Spleen (tissue), 11 donors: ENCODE results near the gene CACNA1H. TPM values are rescaled to one million over a fixed set of nuclear protein-coding genes. Genes with fewer than 3 reads are reported as not detected.

Experiments
- DNase-seq: peaks from one replicate; pipeline ENCODE4 v3.0.0-alpha.2; 2020
- H3K27ac ChIP-seq, 8 donors: fragments of 200-600 bp; sonication (generic) in 7 of 8; 1 replicate in 4 of 8; 2 replicates in 4 of 8; pipeline versions ENCODE4 v1.5.0 to v1.8.0; 2016 to 2021; ENCODE audit warnings: inconsistent platforms in 4 of 8, mild to moderate bottlenecking in 4 of 8, moderate library complexity in 1 of 8
- H3K27me3 ChIP-seq, 7 donors: fragments of 200-600 bp; sonication (generic) in 6 of 7; replicated peaks in 1 of 7; 1 replicate in 4 of 7; 2 replicates in 3 of 7; pipeline versions ENCODE4 v1.5.0 to v1.8.0; 2016 to 2021; ENCODE audit warnings: inconsistent platforms in 3 of 7, mild to moderate bottlenecking in 1 of 7
- H3K36me3 ChIP-seq, 6 donors: fragments of 200-600 bp; sonication (generic) in 5 of 6; 1 replicate in 4 of 6; 2 replicates in 2 of 6; pipeline versions ENCODE4 v1.5.0 to v1.8.0; 2016 to 2021; ENCODE audit warnings: inconsistent platforms in 2 of 6
- H3K4me1 ChIP-seq, 6 donors: fragments of 200-600 bp; sonication (generic) in 5 of 6; 1 replicate in 3 of 6; 2 replicates in 3 of 6; pipeline versions ENCODE4 v1.5.0 to v1.8.0; 2016 to 2021; ENCODE audit warnings: inconsistent platforms in 3 of 6
- H3K4me3 ChIP-seq, 8 donors: fragments of 200-600 bp; sonication (generic) in 7 of 8; 1 replicate in 4 of 8; 2 replicates in 4 of 8; pipeline versions ENCODE4 v1.5.0 to v1.8.0; 2016 to 2021; ENCODE audit warnings: inconsistent platforms in 4 of 8, mild to moderate bottlenecking in 4 of 8, moderate library complexity in 2 of 8
- H3K9me3 ChIP-seq, 8 donors: fragments of 200-600 bp; sonication (generic) in 7 of 8; 1 replicate in 4 of 8; 2 replicates in 4 of 8; pipeline versions ENCODE4 v1.5.0 to v1.8.0; 2016 to 2021; ENCODE audit warnings: inconsistent platforms in 4 of 8
- CTCF ChIP-seq, 11 experiments: fragments of 200-600 bp in 7 of 11; fragments of 450-650 bp in 4 of 11; sonication (generic) in 4 of 11; IDR thresholded peaks in 8 of 11; conservative IDR thresholded peaks in 3 of 11; 1 replicate in 7 of 11; 2 replicates in 4 of 11; pipeline versions ENCODE4 v1.4.0 to v1.8.0; 2016 to 2021; ENCODE audit warnings: antibody characterized with exemption in 11 of 11, inconsistent platforms in 4 of 11, mild to moderate bottlenecking in 1 of 11
- POLR2A ChIP-seq, 3 donors: fragments of 450-650 bp; IDR thresholded peaks; one replicate each; pipeline ENCODE4 v1.5.1; 2017; ENCODE audit warnings: antibody characterized with exemption in 3 of 3, mild to moderate bottlenecking in 1 of 3
- POLR2AphosphoS5 ChIP-seq, 3 donors: sonication (generic); formaldehyde crosslinking; IDR thresholded peaks; one replicate each; pipeline ENCODE4 v1.5.1; 2017; ENCODE audit warnings: antibody characterized with exemption in 3 of 3
- WGBS, 5 donors: extraction: QIAGEN DNeasy Blood & Tissue Kit in 3 of 5; methylation state at CpG; one replicate each; pipeline versions ENCODE4 v1.1.5 to v1.1.7; 2013 to 2018; 5-methylcytosine and 5-hydroxymethylcytosine counted together
- intact Hi-C: fragments of 100-400 bp; cut with DNase I; formaldehyde crosslinking; loops from one replicate; pipeline ENCODE4 v1.15.0; 2023; ENCODE audit warnings: low total_unique reads
- polyA plus RNA-seq, 3 donors: library from polyadenylated mRNA; stranded (reverse); fragments of 200-250 nt; gene quantifications; one replicate each; pipeline ENCODE4 v1.2.1, GENCODE V29; 2013
- total RNA-seq, 7 donors: library from RNA; depleted of rRNA in 3 of 7; stranded (reverse); fragments of >200 nt in 3 of 7; fragmentation: NEBNext Ultra II Directional in 4 of 7; extraction: Animal tissue kit (Norgen Biotek cat#: 25700) in 4 of 7; gene quantifications; one replicate each; pipeline versions ENCODE4 v1.1.0 to v1.2.1, GENCODE V29; 2016 to 2021
- donor health status: healthy with polysubstance abuse.
- donor health status: DM: no; HTN: no; CAD: no; lungs with moderate emphysema.
- donor health status: DM: no; HTN: no; CAD: no.
- donor health status: Bipolar disorder and iron deficiency.
- donor health status: healthy.
- donor health status: DM: no; HTN: no; CAD: no.
- donor health status: DM: yes; HTN: yes; CAD: no.

The CACNA1H gene
- total and polyA plus RNA-seq, 10 donors = 0.33 to 2.1 (median 0.70) TPM

- H3K9me3 ChIP-seq = no peaks in the 10 kb centered on the region
- DNase-seq = no peak
- no peak overlapping the region for H3K27ac ChIP-seq
- intact Hi-C loops = no loop called here
- H3K4me3 ChIP-seq = no peak overlapping the region
- peaks cover 0 to 84% (median 18%) of the 10 kb centered on the region in 7 donors for H3K27me3 ChIP-seq
- H3K4me1 ChIP-seq = no peaks in the 10 kb centered on the region
- 86 to 94% (median 91%) methylated on average over 18 to 48 of the region's 48 CpGs for WGBS, 5 donors
- H3K36me3 ChIP-seq = no peaks in the 10 kb centered on the region
- TF ChIP-seq CTCF (IDR thresholded peaks at IDR 0.05 in 8 of 11, conservative IDR thresholded peaks at IDR 0.05 in 3 of 11) (no peak), POLR2AphosphoS5 (IDR thresholded peaks at IDR 0.05) (no peak), POLR2A (IDR thresholded peaks at IDR 0.05) (no peak)
Observed at GRCh38 chr16:1129106-1129960, 23.6 kb upstream of the CACNA1H start.

GRCh38 chr16:1130382-1130781, 22.5 kb upstream of the CACNA1H start:
- no peak for DNase-seq
- Histone ChIP-seq H3K9me3 (no peaks in the 10 kb centered on the region), H3K27ac (no peak overlapping the region), H3K27me3 (peaks cover 0 to 84% (median 9%) of the 10 kb centered on the region in 7 donors), H3K4me1 (no peaks in the 10 kb centered on the region), H3K4me3 (no peak overlapping the region), H3K36me3 (no peaks in the 10 kb centered on the region)
- TF ChIP-seq CTCF (IDR thresholded peaks at IDR 0.05 in 8 of 11, conservative IDR thresholded peaks at IDR 0.05 in 3 of 11) (no peak), POLR2A (IDR thresholded peaks at IDR 0.05) (no peak), POLR2AphosphoS5 (IDR thresholded peaks at IDR 0.05) (no peak)
- intact Hi-C loops = no loop called here
- 85 to 94% (median 88%) methylated on average over 5 to 8 of the region's 8 CpGs for WGBS, 5 donors

- 83 to 88% (median 86%) methylated on average over 26 to 35 of the region's 35 CpGs for WGBS, 5 donors
Observed at GRCh38 chr16:1131378-1131994, 21.4 kb upstream of the CACNA1H start.

More at GRCh38 chr16:1131378-1131994, 21.4 kb upstream of the CACNA1H start:
- peaks cover 0 to 73% (median 9%) of the 10 kb centered on the region in 7 donors for H3K27me3 ChIP-seq
- H3K9me3 ChIP-seq = no peaks in the 10 kb centered on the region
- H3K4me3 ChIP-seq = no peak overlapping the region
- no peaks in the 10 kb centered on the region for H3K36me3 ChIP-seq
- H3K27ac ChIP-seq = no peak overlapping the region
- H3K4me1 ChIP-seq = no peaks in the 10 kb centered on the region
- intact Hi-C loops = no loop called here
- TF ChIP-seq POLR2A (IDR thresholded peaks at IDR 0.05) (no peak), CTCF (IDR thresholded peaks at IDR 0.05 in 8 of 11, conservative IDR thresholded peaks at IDR 0.05 in 3 of 11) (no peak), POLR2AphosphoS5 (IDR thresholded peaks at IDR 0.05) (no peak)
- DNase-seq = no peak
